T-helper 17 cell (primary cell): ENCODE measurements around the gene PITPNM3. TPM values are rescaled to one million over a fixed set of nuclear protein-coding genes. Genes with fewer than 3 reads are reported as not detected.

Source experiments
- ATAC-seq: fragments of 150-1000 bp; cut with Tn5 transposase; 2 replicates; pipeline ENCODE4 v1.10.0; 2021; ENCODE audit warnings: mild to moderate bottlenecking, moderate library complexity
- DNase-seq, 3 donors: peaks; one replicate each; pipeline versions ENCODE4 v3.0.0 to v3.0.0-alpha.2; 2020 to 2021
- H3K9me3 ChIP-seq: one replicate; pipeline ENCODE4 v1.7.0; 2013; ENCODE audit warnings: low read length, mild to moderate bottlenecking; ENCODE audit not compliant: control insufficient read depth, poor library complexity, severe bottlenecking
- H3K27ac Mint-ChIP-seq: one replicate; pipeline ENCODE4 v1.8.0; 2022; ENCODE audit warnings: mild to moderate bottlenecking, moderate library complexity, mixed read lengths
- H3K27me3 Mint-ChIP-seq: one replicate; pipeline ENCODE4 v1.8.0; 2022; ENCODE audit warnings: mixed read lengths
- H3K36me3 Mint-ChIP-seq: one replicate; pipeline ENCODE4 v1.8.0; 2022; ENCODE audit warnings: low read depth, mixed read lengths
- H3K4me1 Mint-ChIP-seq: one replicate; pipeline ENCODE4 v1.8.0; 2022; ENCODE audit warnings: mild to moderate bottlenecking, mixed read lengths
- H3K4me3 Mint-ChIP-seq: one replicate; pipeline ENCODE4 v1.8.0; 2022; ENCODE audit warnings: mild to moderate bottlenecking, moderate library complexity, mixed read lengths
- total RNA-seq, 4 donors: library from RNA in 2 of 4; stranded (reverse) in 2 of 4; gene quantifications; one replicate each; pipeline ENCODE4 v1.2.3 and lab custom pipeline; 2022 to 2026

PITPNM3 gene
- total RNA-seq, 2 donors from 2014 or later, result 0.31 to 0.52 TPM

DNA sequence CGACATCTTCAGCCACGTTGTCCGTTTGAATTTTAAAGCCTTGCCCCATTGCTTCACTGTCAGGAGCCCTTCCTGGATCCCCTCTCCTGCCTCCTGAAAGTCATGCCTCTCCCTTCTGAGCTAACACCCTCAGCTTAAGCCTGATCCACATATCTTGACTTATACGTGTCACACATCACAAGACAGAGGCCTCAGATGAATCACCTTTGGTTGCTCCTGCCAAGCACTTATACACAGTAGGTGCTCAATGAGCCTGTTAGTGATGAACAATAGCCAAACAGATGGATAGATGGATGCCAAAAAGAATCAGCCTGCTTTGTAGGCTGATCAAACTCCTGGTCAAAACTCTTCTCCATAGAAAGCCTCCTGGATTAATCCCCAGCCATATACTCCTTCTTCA is 31.8 kb downstream of the PITPNM3 start:
- Mint-ChIP-seq H3K27me3 (peaks cover 5% of the 10 kb centered on the region), H3K36me3 (no peaks in the 10 kb centered on the region), H3K27ac (no peak overlapping the region), H3K4me1 (no peaks in the 10 kb centered on the region), H3K4me3 (no peak overlapping the region)
- H3K9me3 ChIP-seq, result no peaks in the 10 kb centered on the region
- DNase-seq (no peak), ATAC-seq (no peak)

- H3K27ac Mint-ChIP-seq, result no peak overlapping the region
- H3K27me3 Mint-ChIP-seq, result peaks cover 5% of the 10 kb centered on the region
- H3K9me3 ChIP-seq, result no peaks in the 10 kb centered on the region
- H3K4me3 Mint-ChIP-seq, result no peak overlapping the region
- ATAC-seq (no peak), DNase-seq (no peak)
- no peaks in the 10 kb centered on the region for H3K4me1 Mint-ChIP-seq
- no peaks in the 10 kb centered on the region for H3K36me3 Mint-ChIP-seq
These were observed 32.5 kb downstream of the PITPNM3 start for GRCh38 chr17:6523809-6524355.

GRCh38 chr17:6523330-6523729 is 33.0 kb downstream of the PITPNM3 start:
- H3K27me3 Mint-ChIP-seq, result peaks cover 5% of the 10 kb centered on the region
- ATAC-seq (no peak), DNase-seq (no peak)
- no peaks in the 10 kb centered on the region for H3K9me3 ChIP-seq
- no peaks in the 10 kb centered on the region for H3K4me1 Mint-ChIP-seq
- H3K4me3 Mint-ChIP-seq, result no peak overlapping the region
- no peaks in the 10 kb centered on the region for H3K36me3 Mint-ChIP-seq
- H3K27ac Mint-ChIP-seq, result no peak overlapping the region

- no peaks in the 10 kb centered on the region for H3K36me3 Mint-ChIP-seq
- peaks cover 5% of the 10 kb centered on the region for H3K27me3 Mint-ChIP-seq
- H3K27ac Mint-ChIP-seq, result no peak overlapping the region
- H3K9me3 ChIP-seq, result no peaks in the 10 kb centered on the region
- ATAC-seq, result no peak
- DNase-seq, result no peak
- peaks cover 3% of the 10 kb centered on the region for H3K4me1 Mint-ChIP-seq
- no peak overlapping the region for H3K4me3 Mint-ChIP-seq
These were observed 34.8 kb downstream of the PITPNM3 start for GRCh38 chr17:6521586-6521985.

GRCh38 chr17:6517062-6517461 is 39.3 kb downstream of the PITPNM3 start:
- Mint-ChIP-seq H3K36me3 (no peaks in the 10 kb centered on the region), H3K4me1 (peaks cover 3% of the 10 kb centered on the region), H3K27me3 (peaks cover 9% of the 10 kb centered on the region), H3K27ac (no peak overlapping the region), H3K4me3 (no peak overlapping the region)
- DNase-seq (no peak), ATAC-seq (no peak)
- no peaks in the 10 kb centered on the region for H3K9me3 ChIP-seq

DNA sequence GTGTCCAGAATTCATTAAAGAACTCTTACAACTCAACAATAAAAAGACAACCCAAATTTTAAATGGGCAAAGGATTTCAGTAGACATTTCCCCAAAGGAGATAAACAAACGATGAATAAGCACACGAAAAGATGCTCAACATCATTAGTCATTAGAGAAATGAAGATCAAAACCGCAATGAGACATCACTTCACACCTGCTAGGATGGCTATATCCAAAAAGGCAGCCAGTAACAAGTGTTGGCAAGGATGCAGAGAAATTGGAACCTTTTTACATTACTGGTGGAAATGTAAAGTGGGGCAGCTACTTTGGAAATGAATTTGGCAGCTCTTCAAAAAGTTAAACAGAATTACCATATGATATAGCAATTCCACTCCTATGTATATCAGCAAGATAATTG is 42.0 kb downstream of the PITPNM3 start:
- H3K9me3 ChIP-seq, result no peaks in the 10 kb centered on the region
- Mint-ChIP-seq H3K27ac (no peak overlapping the region), H3K27me3 (peaks cover 9% of the 10 kb centered on the region), H3K4me3 (no peak overlapping the region), H3K36me3 (no peaks in the 10 kb centered on the region), H3K4me1 (peaks cover 3% of the 10 kb centered on the region)
- DNase-seq, result no peak
- no peak for ATAC-seq

- no peaks in the 10 kb centered on the region for H3K9me3 ChIP-seq
- no peak for DNase-seq
- peaks cover 3% of the 10 kb centered on the region for H3K4me1 Mint-ChIP-seq
- ATAC-seq, result no peak
- H3K36me3 Mint-ChIP-seq, result no peaks in the 10 kb centered on the region
- no peak overlapping the region for H3K4me3 Mint-ChIP-seq
- peaks cover 9% of the 10 kb centered on the region for H3K27me3 Mint-ChIP-seq
- H3K27ac Mint-ChIP-seq, result no peak overlapping the region
These were observed 43.8 kb downstream of the PITPNM3 start for GRCh38 chr17:6512552-6512951.

- Mint-ChIP-seq H3K4me3 (no peak overlapping the region), H3K36me3 (peaks cover 3% of the 10 kb centered on the region), H3K4me1 (peaks cover 2% of the 10 kb centered on the region), H3K27ac (no peak overlapping the region), H3K27me3 (peaks cover 16% of the 10 kb centered on the region)
- no peaks in the 10 kb centered on the region for H3K9me3 ChIP-seq
- no peak for DNase-seq
- no peak for ATAC-seq
These were observed 45.9 kb downstream of the PITPNM3 start for GRCh38 chr17:6510321-6510977.

DNA sequence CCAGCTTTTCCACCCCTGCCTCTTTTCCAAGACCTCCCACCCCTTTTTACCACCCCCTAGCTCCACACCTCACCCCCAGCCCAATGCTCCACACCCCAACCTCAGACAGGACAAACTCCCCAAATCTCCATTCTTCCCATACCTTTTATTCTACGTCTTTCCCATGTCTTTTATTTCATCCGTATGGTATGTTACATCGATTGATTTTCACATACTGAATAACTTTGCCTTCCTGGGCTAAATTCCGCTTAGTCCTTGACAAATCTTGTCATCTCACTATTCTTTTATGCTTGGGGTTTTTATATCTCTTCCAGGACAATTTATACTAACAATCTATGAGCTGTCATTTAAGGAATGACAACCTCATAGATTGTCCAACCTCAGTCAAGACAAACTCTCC is 46.4 kb downstream of the PITPNM3 start:
- no peak for DNase-seq
- no peaks in the 10 kb centered on the region for H3K9me3 ChIP-seq
- H3K27me3 Mint-ChIP-seq, result peaks cover 18% of the 10 kb centered on the region
- H3K4me1 Mint-ChIP-seq, result peaks cover 5% of the 10 kb centered on the region
- H3K27ac Mint-ChIP-seq, result no peak overlapping the region
- H3K36me3 Mint-ChIP-seq, result peaks cover 3% of the 10 kb centered on the region
- H3K4me3 Mint-ChIP-seq, result no peak overlapping the region
- no peak for ATAC-seq

DNA sequence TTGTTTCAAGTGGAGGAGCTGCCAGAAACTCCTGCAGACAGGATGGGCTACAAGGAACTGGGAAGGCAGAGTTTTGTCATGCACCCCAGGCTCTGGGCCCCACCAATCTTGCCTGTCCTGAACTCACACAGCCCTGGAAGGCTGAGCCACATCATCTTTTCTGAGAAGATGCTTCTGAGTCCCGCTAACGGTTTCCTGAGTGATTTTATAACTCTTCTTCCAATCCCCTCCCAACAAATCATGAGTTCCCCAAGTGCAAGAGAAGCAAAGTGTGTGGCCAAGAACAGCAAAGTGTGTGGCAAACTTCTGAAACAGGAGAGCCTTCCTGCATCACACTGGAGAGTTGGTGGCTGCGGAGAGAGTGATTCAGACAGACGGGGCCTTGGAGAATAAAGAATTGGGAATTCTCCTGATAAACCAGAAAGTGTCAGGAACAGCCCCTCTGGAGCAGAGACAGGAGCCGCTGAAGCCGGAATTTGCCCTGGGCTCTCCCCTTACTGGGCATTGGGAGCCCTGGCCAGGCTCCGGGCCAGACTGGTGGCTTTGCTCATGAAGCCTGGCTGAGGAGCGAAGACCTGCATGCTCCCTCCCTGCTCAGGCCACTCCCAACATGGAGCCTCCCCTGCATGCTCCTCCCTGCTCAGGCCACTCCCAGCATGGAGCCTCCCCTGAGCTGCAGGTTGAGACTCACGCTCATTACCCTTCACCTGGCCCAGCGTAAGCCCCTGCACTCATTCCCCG is 47.2 kb downstream of the PITPNM3 start:
- peaks cover 3% of the 10 kb centered on the region for H3K36me3 Mint-ChIP-seq
- DNase-seq (no peak), ATAC-seq (no peak)
- no peak overlapping the region for H3K27ac Mint-ChIP-seq
- H3K27me3 Mint-ChIP-seq, result peaks cover 18% of the 10 kb centered on the region
- no peaks in the 10 kb centered on the region for H3K9me3 ChIP-seq
- no peak overlapping the region for H3K4me3 Mint-ChIP-seq
- H3K4me1 Mint-ChIP-seq, result peaks cover 5% of the 10 kb centered on the region

- no peak for ATAC-seq
- peaks cover 3% of the 10 kb centered on the region for H3K36me3 Mint-ChIP-seq
- no peak overlapping the region for H3K27ac Mint-ChIP-seq
- H3K4me3 Mint-ChIP-seq, result no peak overlapping the region
- peaks cover 5% of the 10 kb centered on the region for H3K4me1 Mint-ChIP-seq
- no peaks in the 10 kb centered on the region for H3K9me3 ChIP-seq
- DNase-seq, result no peak
- H3K27me3 Mint-ChIP-seq, result peaks cover 17% of the 10 kb centered on the region
These were observed 47.8 kb downstream of the PITPNM3 start for GRCh38 chr17:6508519-6509030.

GRCh38 chr17:6508016-6508415 is 48.3 kb downstream of the PITPNM3 start:
- ATAC-seq, result no peak
- H3K27ac Mint-ChIP-seq, result no peak overlapping the region
- H3K4me3 Mint-ChIP-seq, result no peak overlapping the region
- peaks cover 11% of the 10 kb centered on the region for H3K27me3 Mint-ChIP-seq
- H3K9me3 ChIP-seq, result no peaks in the 10 kb centered on the region
- H3K4me1 Mint-ChIP-seq, result peaks cover 5% of the 10 kb centered on the region
- peaks cover 3% of the 10 kb centered on the region for H3K36me3 Mint-ChIP-seq
- DNase-seq, result no peak

DNA sequence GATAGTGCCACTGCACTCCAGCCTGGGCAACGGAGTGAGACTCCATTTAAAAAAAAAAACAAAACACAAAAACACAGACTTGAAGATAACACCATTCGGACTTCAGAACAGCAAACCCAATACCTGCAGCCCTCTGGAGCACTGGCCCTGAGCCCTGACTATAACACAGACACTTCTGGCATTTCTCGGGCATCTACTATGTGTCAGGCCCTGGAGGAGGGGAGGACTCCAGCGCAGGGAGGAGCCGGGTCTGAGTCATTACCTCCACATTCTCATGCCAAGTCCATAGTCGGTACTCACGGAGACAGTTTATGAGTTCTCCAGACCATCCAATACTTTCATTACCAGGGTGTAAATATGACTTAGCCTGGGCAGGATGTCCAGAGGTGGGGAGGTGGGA is 48.8 kb downstream of the PITPNM3 start:
- peaks cover 3% of the 10 kb centered on the region for H3K36me3 Mint-ChIP-seq
- peaks cover 5% of the 10 kb centered on the region for H3K4me1 Mint-ChIP-seq
- ATAC-seq (no peak), DNase-seq (no peak)
- H3K27ac Mint-ChIP-seq, result no peak overlapping the region
- H3K4me3 Mint-ChIP-seq, result no peak overlapping the region
- no peaks in the 10 kb centered on the region for H3K9me3 ChIP-seq
- peaks cover 8% of the 10 kb centered on the region for H3K27me3 Mint-ChIP-seq
